B cell (primary cell): ENCODE results near the gene LPAR4. TPM values are rescaled to one million over a fixed set of nuclear protein-coding genes. Genes with fewer than 3 reads are reported as not detected.

Experiments
- ATAC-seq: fragments of 200-7000 bp; cut with Tn5 transposase; one replicate; pipeline ENCODE4 v1.10.0; 2021; ENCODE audit warnings: low read depth, mild to moderate bottlenecking, moderate number of reproducible peaks, moderate library complexity
- CTCF ChIA-PET: fragments of 350-600 bp; sonication (Branson Sonifier 250); formaldehyde crosslinking; loops from one replicate; lab custom pipeline; 2021; ENCODE audit warnings: antibody characterized with exemption, inconsistent platforms; lab: Charles Lee
- POLR2A ChIA-PET: fragments of 350-600 bp; sonication (Branson Sonifier 250); formaldehyde crosslinking; loops from one replicate; lab custom pipeline; 2021; ENCODE audit warnings: antibody characterized with exemption; lab: Charles Lee
- DNase-seq: peaks from one replicate; pipeline ENCODE4 v3.0.0; 2013
- H2AFZ ChIP-seq: 2 replicates; pipeline ENCODE4 v1.6.1; 2012; ENCODE audit warnings: mild to moderate bottlenecking, low read depth, low read length; ENCODE audit not compliant: insufficient read depth, poor library complexity, severe bottlenecking
- H3K27ac ChIP-seq, 2 donors: 1 replicate in 1 of 2; 2 replicates in 1 of 2; pipeline ENCODE4 v1.5.1; 2012 to 2013; ENCODE audit warnings: low read length in 2 of 2, mild to moderate bottlenecking in 2 of 2, moderate library complexity in 1 of 2
- H3K27me3 ChIP-seq, 4 experiments: fragments of 200-600 bp in 1 of 4; sonication (generic) in 1 of 4; replicated peaks in 1 of 4; 1 replicate in 2 of 4; 2 replicates in 2 of 4; pipeline versions ENCODE4 v1.6.1 to v1.7.0; 2013 to 2016; ENCODE audit warnings: low read length in 3 of 4, mild to moderate bottlenecking in 2 of 4, mixed read lengths in 1 of 4, moderate library complexity in 1 of 4; ENCODE audit not compliant: insufficient read depth in 4 of 4, control insufficient read depth in 3 of 4; ENCODE audit errors: control extremely low read depth in 1 of 4
- H3K36me3 ChIP-seq, 2 experiments: replicated peaks in 1 of 2; 1 replicate in 1 of 2; 2 replicates in 1 of 2; pipeline versions ENCODE4 v1.6.1 to v1.7.1; 2013; ENCODE audit warnings: low read length in 1 of 2; ENCODE audit not compliant: insufficient read depth in 2 of 2, control insufficient read depth in 1 of 2; ENCODE audit errors: control extremely low read depth in 1 of 2, extremely low read depth in 1 of 2
- H3K4me1 ChIP-seq, 2 donors: fragments of 200-600 bp in 1 of 2; sonication (generic) in 1 of 2; 1 replicate in 1 of 2; 2 replicates in 1 of 2; pipeline versions ENCODE4 v1.5.1 to v1.6.1; 2013 to 2017; ENCODE audit warnings: low read length in 2 of 2; ENCODE audit not compliant: control insufficient read depth in 2 of 2, insufficient read depth in 2 of 2
- H3K4me2 ChIP-seq: replicated peaks from 2 replicates; pipeline ENCODE3; 2012; ENCODE audit warnings: mild to moderate bottlenecking, low read depth, low read length; ENCODE audit not compliant: poor library complexity, severe bottlenecking
- H3K4me3 ChIP-seq, 5 experiments: fragments of 200-600 bp in 1 of 5; sonication (generic) in 1 of 5; 1 replicate in 3 of 5; 2 replicates in 2 of 5; pipeline versions ENCODE4 v1.5.1 to v1.7.0; 2011 to 2016; ENCODE audit warnings: low read length in 4 of 5, mild to moderate bottlenecking in 4 of 5, low read depth in 2 of 5, control low read depth in 1 of 5, moderate library complexity in 1 of 5; ENCODE audit not compliant: insufficient read depth in 1 of 5; ENCODE audit errors: control extremely low read depth in 1 of 5, extremely low read depth in 1 of 5
- H3K79me2 ChIP-seq: fragments of 200-600 bp; sonication (generic); one replicate; pipeline ENCODE4 v1.6.0; 2016; ENCODE audit warnings: low read length; ENCODE audit not compliant: control insufficient read depth, insufficient read depth
- H3K9ac ChIP-seq: fragments of 200-600 bp; sonication (generic); 2 replicates; pipeline ENCODE4 v1.6.1; 2017; ENCODE audit warnings: mild to moderate bottlenecking, low read length, moderate library complexity
- H3K9me3 ChIP-seq, 3 donors: one replicate each; pipeline versions ENCODE4 v1.6.1 to v1.7.1; 2013; ENCODE audit warnings: low read length in 2 of 3; ENCODE audit not compliant: control insufficient read depth in 2 of 3, insufficient read depth in 1 of 3; ENCODE audit errors: control extremely low read depth in 1 of 3
- H4K20me1 ChIP-seq: 2 replicates; pipeline ENCODE4 v1.6.0; 2012; ENCODE audit warnings: mild to moderate bottlenecking, low read length; ENCODE audit not compliant: insufficient read depth, control insufficient read depth, poor library complexity, severe bottlenecking
- H3K27ac Mint-ChIP-seq: one replicate; pipeline ENCODE4 v1.8.0; 2021; ENCODE audit warnings: mixed read lengths
- H3K27me3 Mint-ChIP-seq: one replicate; pipeline ENCODE4 v1.8.0; 2021; ENCODE audit warnings: mixed read lengths
- H3K4me1 Mint-ChIP-seq: one replicate; pipeline ENCODE4 v1.8.0; 2021; ENCODE audit warnings: mixed read lengths
- H3K4me3 Mint-ChIP-seq: one replicate; pipeline ENCODE4 v1.8.0; 2021; ENCODE audit warnings: mixed read lengths
- H3K9me3 Mint-ChIP-seq: one replicate; pipeline ENCODE4 v1.8.0; 2022; ENCODE audit warnings: mixed read lengths; ENCODE audit not compliant: insufficient read depth
- EZH2 ChIP-seq: IDR thresholded peaks from 2 replicates; pipeline ENCODE4 v1.6.1; 2012; ENCODE audit warnings: borderline replicate concordance, low read depth, mild to moderate bottlenecking, moderate library complexity, low read length; ENCODE audit not compliant: insufficient read depth, poor library complexity, severe bottlenecking
- WGBS: methylation state at CpG from one replicate; pipeline ENCODE4 v1.1.5; 2013; ENCODE audit warnings: missing lambda C conversion rate; ENCODE audit not compliant: insufficient coverage; 5-methylcytosine and 5-hydroxymethylcytosine counted together
- intact Hi-C: fragments of 100-400 bp; cut with micrococcal nuclease; formaldehyde crosslinking; loops from one replicate; pipeline ENCODE4 v1.10.0; 2022
- polyA plus RNA-seq: library from polyadenylated mRNA; depleted of rRNA; stranded (reverse); fragments of >200 nt; gene quantifications from 2 replicates; pipeline ENCODE4 v1.2.3, GENCODE V29; 2012
- total RNA-seq, 2 donors: library from RNA; stranded (reverse); fragments of 120-200 nt in 1 of 2; gene quantifications; 1 replicate in 1 of 2; 2 replicates in 1 of 2; pipeline versions ENCODE4 v1.2.3 to v1.2.4, GENCODE V29; 2013 to 2022
- TF ChIP-seq, protein P1 (sequence below): fragments of 200-600 bp; IDR thresholded peaks from one replicate; pipeline ENCODE4 v1.8.0; 2022; ENCODE audit warnings: antibody characterized with exemption, mild to moderate bottlenecking

LPAR4 gene
- total and polyA plus RNA-seq, 2 donors (not counting 1 experiment from before 2014, with no cell fraction given): 0.03 TPM; not detected in 1

DNA sequence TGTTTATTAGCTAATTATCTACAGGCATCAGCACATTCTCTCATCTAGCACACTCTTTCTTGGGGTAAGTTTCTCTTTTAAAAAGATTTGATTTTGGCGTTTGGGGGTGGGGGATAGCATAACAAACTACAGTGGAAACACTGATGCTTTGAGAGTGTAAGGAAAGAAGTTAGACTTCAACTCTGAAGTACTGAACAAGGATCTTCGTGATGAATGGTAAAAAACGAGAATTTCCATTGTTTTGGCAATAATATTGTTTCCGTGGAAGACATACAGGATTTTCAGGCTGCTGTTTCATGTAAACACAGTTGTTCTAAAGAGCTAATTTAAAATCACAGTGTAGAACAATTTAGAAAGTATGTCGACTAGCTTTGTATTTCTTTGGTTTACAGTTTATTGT lies 451 bp downstream of the LPAR4 start:
- intact Hi-C loops: no loop called here
- Mint-ChIP-seq H3K4me1 (peaks cover 21% of the 10 kb centered on the region), H3K27me3 (peaks cover 3% of the 10 kb centered on the region), H3K9me3 (no peaks in the 10 kb centered on the region), H3K4me3 (peak overlapping the region; percentile 39), H3K27ac (no peak overlapping the region)
- no peak overlapping the region for H3K9ac ChIP-seq
- no peak for ATAC-seq
- no peak overlapping the region for H3K4me2 ChIP-seq
- H3K4me3 ChIP-seq: no peak overlapping the region
- no peak overlapping the region for H2AFZ ChIP-seq
- H3K27ac ChIP-seq: no peak overlapping the region
- ChIA-PET CTCF (no interaction called here), POLR2A (no interaction called here)
- no peaks in the 10 kb centered on the region for H3K9me3 ChIP-seq
- H3K4me1 ChIP-seq: peaks cover 7% of the 10 kb centered on the region in 2 donors
- no peaks in the 10 kb centered on the region for H3K36me3 ChIP-seq
- DNase-seq: no peak
- H4K20me1 ChIP-seq: no peaks in the 10 kb centered on the region
- no peaks in the 10 kb centered on the region for H3K27me3 ChIP-seq
- H3K79me2 ChIP-seq: no peaks in the 10 kb centered on the region
- WGBS: no CpG with 5 or more reads among the region's 5 CpGs
- TF ChIP-seq, protein P1, sequence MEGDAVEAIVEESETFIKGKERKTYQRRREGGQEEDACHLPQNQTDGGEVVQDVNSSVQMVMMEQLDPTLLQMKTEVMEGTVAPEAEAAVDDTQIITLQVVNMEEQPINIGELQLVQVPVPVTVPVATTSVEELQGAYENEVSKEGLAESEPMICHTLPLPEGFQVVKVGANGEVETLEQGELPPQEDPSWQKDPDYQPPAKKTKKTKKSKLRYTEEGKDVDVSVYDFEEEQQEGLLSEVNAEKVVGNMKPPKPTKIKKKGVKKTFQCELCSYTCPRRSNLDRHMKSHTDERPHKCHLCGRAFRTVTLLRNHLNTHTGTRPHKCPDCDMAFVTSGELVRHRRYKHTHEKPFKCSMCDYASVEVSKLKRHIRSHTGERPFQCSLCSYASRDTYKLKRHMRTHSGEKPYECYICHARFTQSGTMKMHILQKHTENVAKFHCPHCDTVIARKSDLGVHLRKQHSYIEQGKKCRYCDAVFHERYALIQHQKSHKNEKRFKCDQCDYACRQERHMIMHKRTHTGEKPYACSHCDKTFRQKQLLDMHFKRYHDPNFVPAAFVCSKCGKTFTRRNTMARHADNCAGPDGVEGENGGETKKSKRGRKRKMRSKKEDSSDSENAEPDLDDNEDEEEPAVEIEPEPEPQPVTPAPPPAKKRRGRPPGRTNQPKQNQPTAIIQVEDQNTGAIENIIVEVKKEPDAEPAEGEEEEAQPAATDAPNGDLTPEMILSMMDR: no peak
- TF ChIP-seq EZH2: no peak

DNA sequence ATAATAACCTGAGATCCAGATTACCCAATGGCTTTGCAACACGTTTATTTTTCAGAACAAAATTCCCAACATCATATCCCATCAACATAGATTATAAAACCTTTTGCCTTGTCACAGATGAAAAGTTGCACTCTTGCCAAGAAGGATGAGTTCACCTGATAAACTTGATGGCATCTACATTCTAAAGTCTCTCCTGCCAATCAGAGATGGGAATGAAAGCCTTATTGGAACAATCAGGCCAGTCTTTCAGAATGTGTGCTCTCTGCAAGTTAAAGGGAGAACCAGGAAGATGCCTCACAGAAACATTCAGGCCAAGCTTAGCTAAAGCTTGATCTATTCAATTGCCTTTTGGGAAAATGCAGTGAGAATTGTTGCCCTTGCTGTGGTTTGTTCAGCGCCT lies 1.3 kb downstream of the LPAR4 start:
- intact Hi-C loops: no loop called here

More for the DNA sequence above, 1.3 kb downstream of the LPAR4 start:
- CTCF ChIA-PET: no interaction called here
- Histone ChIP-seq H3K27me3 (no peaks in the 10 kb centered on the region), H3K27ac (no peak overlapping the region), H3K9ac (no peak overlapping the region), H3K36me3 (no peaks in the 10 kb centered on the region), H3K4me1 (peaks cover 16% of the 10 kb centered on the region in 2 donors), H3K9me3 (no peaks in the 10 kb centered on the region), H2AFZ (no peak overlapping the region), H3K4me3 (no peak overlapping the region), H4K20me1 (no peaks in the 10 kb centered on the region), H3K79me2 (no peaks in the 10 kb centered on the region), H3K4me2 (no peak overlapping the region)
- 86% methylated on average over 1 of the region's 2 CpGs for WGBS
- H3K27ac Mint-ChIP-seq: no peak overlapping the region
- no peak overlapping the region for H3K4me3 Mint-ChIP-seq
- peaks cover 3% of the 10 kb centered on the region for H3K27me3 Mint-ChIP-seq
- ATAC-seq (no peak), DNase-seq (no peak)
- H3K9me3 Mint-ChIP-seq: no peaks in the 10 kb centered on the region
- POLR2A ChIA-PET: no interaction called here
- H3K4me1 Mint-ChIP-seq: peaks cover 30% of the 10 kb centered on the region
- TF ChIP-seq, protein P1: no peak
- no peak for TF ChIP-seq EZH2
